Aorta (tissue), 5 donors: Measurements from ENCODE around the gene PRKD2. TPM values are rescaled to one million over a fixed set of nuclear protein-coding genes. Genes with fewer than 3 reads are reported as not detected.

Experiments used
- ATAC-seq: fragments of 200-7000 bp; cut with Tn5 transposase; one replicate; pipeline ENCODE4 v1.9.1; 2022; ENCODE audit warnings: moderate library complexity; ENCODE audit not compliant: low FRiP score
- DNase-seq, 2 donors: peaks; one replicate each; pipeline ENCODE4 v3.0.0-alpha.2; 2020
- H3K27ac ChIP-seq, 2 donors: one replicate each; pipeline ENCODE4 v1.5.1; 2013; ENCODE audit warnings: low read length in 2 of 2, mild to moderate bottlenecking in 2 of 2, moderate library complexity in 2 of 2, control low read depth in 1 of 2, inconsistent platforms in 1 of 2, low read depth in 1 of 2
- H3K27me3 ChIP-seq, 2 donors: one replicate each; pipeline ENCODE4 v1.6.1; 2013; ENCODE audit warnings: control low read depth in 1 of 2, low read length in 1 of 2, mild to moderate bottlenecking in 1 of 2, moderate library complexity in 1 of 2; ENCODE audit not compliant: insufficient read depth in 2 of 2, control insufficient read depth in 1 of 2
- H3K36me3 ChIP-seq, 2 donors: one replicate each; pipeline ENCODE4 v1.6.1; 2013; ENCODE audit warnings: control low read depth in 1 of 2, low read length in 1 of 2, mild to moderate bottlenecking in 1 of 2; ENCODE audit not compliant: insufficient read depth in 2 of 2, control insufficient read depth in 1 of 2
- H3K4me1 ChIP-seq, 2 donors: one replicate each; pipeline ENCODE4 v1.6.1; 2013; ENCODE audit warnings: low read length in 2 of 2, control low read depth in 1 of 2, mild to moderate bottlenecking in 1 of 2, moderate library complexity in 1 of 2; ENCODE audit not compliant: insufficient read depth in 2 of 2, control insufficient read depth in 1 of 2
- H3K4me3 ChIP-seq, 2 donors: one replicate each; pipeline ENCODE4 v1.5.1; 2013; ENCODE audit warnings: low read length in 2 of 2, control low read depth in 1 of 2, mild to moderate bottlenecking in 1 of 2
- H3K9me3 ChIP-seq: one replicate; pipeline ENCODE4 v1.6.1; 2013; ENCODE audit warnings: mild to moderate bottlenecking, low read length; ENCODE audit not compliant: control insufficient read depth
- WGBS, 2 donors: extraction: QIAGEN DNeasy Blood & Tissue Kit; methylation state at CpG; one replicate each; pipeline ENCODE4 v1.1.7; 2013; 5-methylcytosine and 5-hydroxymethylcytosine counted together
- intact Hi-C, 2 donors: fragments of 100-400 bp; cut with DNase I; formaldehyde crosslinking; loops; one replicate each; pipeline versions ENCODE4 v1.14.2 to v1.15.0; 2022
- polyA plus RNA-seq, 2 donors: library from polyadenylated mRNA; stranded (reverse); fragments of 200-250 nt; gene quantifications; one replicate each; pipeline ENCODE4 v1.2.3, GENCODE V29; 2013
- total RNA-seq, 2 donors: library from RNA; stranded (reverse); fragmentation: NEBNext Ultra II Directional; extraction: Animal tissue kit (Norgen Biotek cat#: 25700); gene quantifications; one replicate each; pipeline ENCODE4 v1.2.1, GENCODE V29; 2021
- donor health status: healthy with polysubstance abuse.
- donor health status: Bipolar disorder and iron deficiency.
- donor health status: DM: no; HTN: no; CAD: no.
- donor health status: DM: no; HTN: no; CAD: no.
- donor health status: DM: yes; HTN: yes; CAD: no.

PRKD2 gene
- total and polyA plus RNA-seq, 4 donors, result 15.3 to 79.2 (median 52.4) TPM

DNA sequence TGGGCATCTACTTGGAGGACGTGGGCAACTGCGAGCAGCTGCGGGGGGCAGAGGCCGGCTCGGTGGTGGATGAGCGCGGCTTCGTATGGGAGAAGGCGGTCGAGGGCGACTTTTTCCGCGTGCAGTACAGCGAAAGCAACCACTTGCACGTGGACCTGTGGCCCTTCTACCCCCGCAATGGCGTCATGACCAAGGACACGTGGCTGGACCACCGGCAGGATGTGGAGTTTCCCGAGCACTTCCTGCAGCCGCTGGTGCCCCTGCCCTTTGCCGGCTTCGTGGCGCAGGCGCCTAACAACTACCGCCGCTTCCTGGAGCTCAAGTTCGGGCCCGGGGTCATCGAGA lies 39.6 kb upstream of the PRKD2 start:
- Histone ChIP-seq H3K27me3 (no peaks in the 10 kb centered on the region), H3K9me3 (no peaks in the 10 kb centered on the region), H3K4me1 (no peaks in the 10 kb centered on the region), H3K4me3 (no peak overlapping the region), H3K27ac (no peak overlapping the region), H3K36me3 (no peaks in the 10 kb centered on the region)
- 86% methylated on average over 30 of the region's 30 CpGs for WGBS, 2 donors
- no peak for ATAC-seq
- no peak for DNase-seq
- intact Hi-C loops, result loop anchor here (10.0 kb wide), 1 partner anchor 238 kb away; no protein-coding TSS in a partner anchor

GRCh38 chr19:46755853-46756543 lies 39.1 kb upstream of the PRKD2 start:
- no peaks in the 10 kb centered on the region for H3K27me3 ChIP-seq
- intact Hi-C loops, result loop anchor here (10.0 kb wide), 1 partner anchor 239 kb away; no protein-coding TSS in a partner anchor
- no peaks in the 10 kb centered on the region for H3K4me1 ChIP-seq
- ATAC-seq (no peak), DNase-seq (no peak)
- H3K9me3 ChIP-seq, result no peaks in the 10 kb centered on the region
- H3K4me3 ChIP-seq, result no peak overlapping the region
- WGBS, 2 donors, result 88% methylated on average over 80 to 86 of the region's 86 CpGs
- no peaks in the 10 kb centered on the region for H3K36me3 ChIP-seq
- no peak overlapping the region for H3K27ac ChIP-seq

GRCh38 chr19:46755077-46755852 lies 38.4 kb upstream of the PRKD2 start:
- Histone ChIP-seq H3K4me3 (no peak overlapping the region), H3K27me3 (no peaks in the 10 kb centered on the region), H3K4me1 (no peaks in the 10 kb centered on the region), H3K36me3 (no peaks in the 10 kb centered on the region), H3K27ac (no peak overlapping the region), H3K9me3 (no peaks in the 10 kb centered on the region)
- peak in 1 of 2 donors; percentile 78 for DNase-seq
- intact Hi-C loops, result loop anchor here (10.0 kb wide), 1 partner anchor 240 kb away; no protein-coding TSS in a partner anchor
- WGBS, 2 donors, result 75 to 77% methylated on average over 35 to 39 of the region's 39 CpGs
- ATAC-seq, result peak; percentile 49

DNA sequence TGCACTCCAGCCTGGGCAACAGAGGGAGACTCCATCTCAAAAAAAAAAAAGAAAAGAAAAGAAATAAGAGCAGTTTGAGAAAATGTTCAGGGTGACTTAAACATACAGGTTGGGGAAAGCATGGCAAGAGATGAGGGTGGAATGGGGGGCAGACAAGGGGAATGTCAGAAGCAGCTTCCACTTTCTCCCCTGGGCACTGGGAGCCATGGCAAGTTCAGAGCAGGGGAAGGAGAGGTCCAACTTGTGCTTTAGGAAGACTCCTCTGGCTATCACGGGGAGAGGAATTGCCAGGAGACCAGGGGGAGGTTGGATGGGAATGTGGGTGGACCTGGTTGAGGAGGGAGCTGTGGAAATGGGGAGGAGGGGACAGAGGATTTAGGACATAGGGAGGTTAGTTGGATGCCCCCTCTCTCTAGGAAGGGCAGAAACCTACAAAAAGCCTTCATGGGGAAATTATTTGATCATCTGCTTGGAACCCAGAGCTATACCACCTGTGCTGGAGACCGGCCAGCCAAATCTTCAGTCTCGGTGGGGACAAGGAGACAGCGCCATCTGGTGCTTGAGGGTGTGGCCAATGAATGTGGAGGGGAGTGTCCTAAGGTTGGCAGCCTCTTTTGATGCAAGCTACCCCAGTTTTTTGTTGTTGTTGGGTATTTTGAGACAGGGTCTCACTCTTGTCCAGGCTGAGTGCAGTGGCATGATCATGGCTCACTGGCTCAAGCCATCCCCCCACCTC lies 36.7 kb upstream of the PRKD2 start:
- H3K4me1 ChIP-seq, result no peaks in the 10 kb centered on the region
- WGBS, 2 donors, result 43 to 45% methylated on average over 4 of the region's 4 CpGs
- intact Hi-C loops, result loop anchor here (10.0 kb wide), 1 partner anchor 241 kb away; no protein-coding TSS in a partner anchor
- H3K4me3 ChIP-seq, result no peak overlapping the region
- H3K9me3 ChIP-seq, result no peaks in the 10 kb centered on the region
- no peak for ATAC-seq
- H3K27me3 ChIP-seq, result no peaks in the 10 kb centered on the region
- DNase-seq, result peak in 1 of 2 donors; percentile 69
- no peaks in the 10 kb centered on the region for H3K36me3 ChIP-seq
- H3K27ac ChIP-seq, result no peak overlapping the region

- WGBS, 2 donors, result 88% methylated on average over 21 of the region's 21 CpGs
- no peak overlapping the region for H3K4me3 ChIP-seq
- H3K27me3 ChIP-seq, result no peaks in the 10 kb centered on the region
- ATAC-seq, result no peak
- peak; percentile 84 to 92 for DNase-seq
- H3K36me3 ChIP-seq, result no peaks in the 10 kb centered on the region
- H3K9me3 ChIP-seq, result no peaks in the 10 kb centered on the region
- no peak overlapping the region for H3K27ac ChIP-seq
- intact Hi-C loops, result no loop called here
- H3K4me1 ChIP-seq, result no peaks in the 10 kb centered on the region
Measured at GRCh38 chr19:46748325-46749109, 31.6 kb upstream of the PRKD2 start.

DNA sequence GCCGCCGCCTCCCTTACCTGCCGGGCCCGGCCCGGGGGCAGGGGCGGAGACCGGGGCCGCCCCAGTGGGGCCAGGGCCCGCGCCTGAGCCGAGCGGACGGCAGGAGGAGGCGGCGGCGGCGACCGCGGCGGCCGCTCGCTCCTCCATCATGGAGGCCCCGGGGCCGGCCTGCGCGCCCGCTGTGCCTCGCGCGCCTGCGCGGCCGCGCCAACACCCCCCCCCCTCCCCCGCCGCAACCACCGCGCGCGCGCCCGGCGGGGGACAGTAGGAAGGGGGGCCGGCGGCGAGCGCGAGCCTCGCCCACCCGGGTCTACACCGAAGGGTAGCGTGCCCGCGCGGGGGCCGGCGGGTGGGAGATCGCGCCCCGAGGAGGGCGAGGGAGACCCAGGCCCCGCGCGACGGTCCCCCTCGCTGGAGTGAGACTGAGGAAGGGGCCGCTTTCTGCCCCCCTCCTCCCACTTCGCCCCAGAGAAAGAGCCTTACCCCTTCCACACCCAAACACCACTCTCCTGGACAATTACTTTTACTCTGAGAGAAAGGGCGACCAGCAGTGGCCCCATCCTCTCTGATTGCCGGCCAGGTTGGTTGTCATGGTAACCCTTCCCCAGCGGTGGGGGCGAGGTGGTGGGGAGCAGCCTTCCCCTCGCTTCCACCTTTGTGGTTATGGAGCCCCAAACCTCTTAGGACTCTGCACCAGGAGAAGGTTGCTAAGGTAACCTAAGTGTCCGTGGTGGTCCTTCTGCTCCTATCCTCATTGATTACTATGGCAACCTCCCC lies 29.6 kb upstream of the PRKD2 start, which contains the start of gene STRN4:
TSS of gene STRN4 (minus strand) at position 170 of the 777 bp plus-strand sequence. CDS start at position 150, 20 bp downstream.
- 1 to 2% methylated on average over 29 to 74 of the region's 74 CpGs for WGBS, 2 donors
- Histone ChIP-seq H3K27me3 (no peaks in the 10 kb centered on the region), H3K36me3 (no peaks in the 10 kb centered on the region), H3K27ac (peak within 1 kb of the TSS in 1 of 2 donors; percentile 21), H3K9me3 (no peaks in the 10 kb centered on the region), H3K4me1 (no peaks in the 10 kb centered on the region), H3K4me3 (peak within 1 kb of the TSS; percentile 96)
- intact Hi-C loops, result no loop called here
- peak in 1 of 2 donors; percentile 62 for DNase-seq
- peak; percentile 76 for ATAC-seq

GRCh38 chr19:46745521-46746280 lies 28.8 kb upstream of the PRKD2 start, which contains the start of gene FKRP:
Gene FKRP (plus strand): TSS chr19:46746057. CDS start chr19:46755451, 9,394 bp downstream.
- Histone ChIP-seq H3K9me3 (no peaks in the 10 kb centered on the region), H3K27ac (peak within 1 kb of the TSS in 1 of 2 donors; percentile 21), H3K4me1 (no peaks in the 10 kb centered on the region), H3K4me3 (peak within 1 kb of the TSS; percentile 96), H3K36me3 (no peaks in the 10 kb centered on the region), H3K27me3 (no peaks in the 10 kb centered on the region)
- ATAC-seq (peak; percentile 74), DNase-seq (peak in 1 of 2 donors; percentile 61)
- intact Hi-C loops, result no loop called here
- 1% methylated on average over 34 to 68 of the region's 68 CpGs for WGBS, 2 donors
